Measurements from ENCODE around the gene AFAP1.

AFAP1 gene

GRCh38 chr4:7714738-7715137, 224.9 kb downstream of the AFAP1 start:
- DNase-seq (ENCODE audit: low read depth) = no peak

- no peak for DNase-seq (ENCODE audit: low read depth)
These were observed 225.5 kb downstream of the AFAP1 start for GRCh38 chr4:7714176-7714575.

DNA sequence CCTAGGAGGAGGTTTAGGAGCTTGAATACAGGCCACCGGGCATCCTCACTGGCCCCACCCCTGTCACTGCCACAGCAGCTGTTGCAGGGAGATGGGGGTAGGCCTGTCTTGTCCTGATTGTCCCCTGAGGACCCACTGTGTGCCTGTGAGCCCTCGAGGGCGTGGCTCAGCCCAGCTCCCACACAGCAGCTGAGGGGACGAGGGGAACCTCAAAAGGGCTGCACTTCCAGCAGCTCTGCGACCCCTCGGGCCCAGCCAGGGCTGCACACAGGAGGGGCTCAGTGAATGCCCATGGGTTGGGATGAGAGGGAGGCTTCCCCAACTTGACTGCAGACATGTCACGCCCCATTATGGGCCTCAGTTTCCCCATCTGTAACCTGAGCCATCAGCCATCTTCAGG, 225.9 kb downstream of the AFAP1 start:
- no peak for DNase-seq (ENCODE audit: low read depth)

GRCh38 chr4:7712021-7712671, 227.5 kb downstream of the AFAP1 start:
- DNase-seq (ENCODE audit: low read depth) = no peak

DNA sequence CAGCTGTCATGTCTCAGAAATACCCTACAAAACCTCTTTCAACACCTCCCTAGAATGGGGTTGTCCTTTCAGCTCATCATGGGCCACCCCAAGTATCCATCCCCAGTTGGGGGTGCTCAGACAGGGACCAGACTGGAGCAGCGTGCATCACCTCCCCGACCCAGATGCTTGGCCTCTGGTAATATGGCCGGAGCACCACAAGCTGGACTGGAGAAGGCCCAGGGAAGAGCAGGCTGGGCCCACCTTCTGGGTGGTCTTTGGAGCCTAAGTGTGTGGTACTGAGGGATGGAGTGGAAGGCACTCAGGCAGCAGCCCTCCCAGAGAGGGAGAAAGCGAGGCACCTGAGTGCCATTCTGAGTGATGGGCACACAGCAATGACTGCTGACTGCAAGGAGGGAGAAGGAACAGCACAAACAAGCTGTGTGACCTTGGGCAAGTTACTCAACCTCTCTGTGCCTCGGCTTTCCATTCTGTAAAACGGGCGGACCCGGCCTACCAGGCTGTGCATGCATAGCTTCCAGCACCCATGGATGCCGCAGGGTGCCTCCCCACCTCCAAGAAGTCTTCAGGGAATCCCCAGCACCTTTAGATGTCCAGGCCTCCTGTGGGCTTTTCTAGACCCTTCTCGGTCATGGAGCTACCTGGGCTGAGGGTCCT, 228.2 kb downstream of the AFAP1 start:
- DNase-seq (ENCODE audit: low read depth) = no peak

DNA sequence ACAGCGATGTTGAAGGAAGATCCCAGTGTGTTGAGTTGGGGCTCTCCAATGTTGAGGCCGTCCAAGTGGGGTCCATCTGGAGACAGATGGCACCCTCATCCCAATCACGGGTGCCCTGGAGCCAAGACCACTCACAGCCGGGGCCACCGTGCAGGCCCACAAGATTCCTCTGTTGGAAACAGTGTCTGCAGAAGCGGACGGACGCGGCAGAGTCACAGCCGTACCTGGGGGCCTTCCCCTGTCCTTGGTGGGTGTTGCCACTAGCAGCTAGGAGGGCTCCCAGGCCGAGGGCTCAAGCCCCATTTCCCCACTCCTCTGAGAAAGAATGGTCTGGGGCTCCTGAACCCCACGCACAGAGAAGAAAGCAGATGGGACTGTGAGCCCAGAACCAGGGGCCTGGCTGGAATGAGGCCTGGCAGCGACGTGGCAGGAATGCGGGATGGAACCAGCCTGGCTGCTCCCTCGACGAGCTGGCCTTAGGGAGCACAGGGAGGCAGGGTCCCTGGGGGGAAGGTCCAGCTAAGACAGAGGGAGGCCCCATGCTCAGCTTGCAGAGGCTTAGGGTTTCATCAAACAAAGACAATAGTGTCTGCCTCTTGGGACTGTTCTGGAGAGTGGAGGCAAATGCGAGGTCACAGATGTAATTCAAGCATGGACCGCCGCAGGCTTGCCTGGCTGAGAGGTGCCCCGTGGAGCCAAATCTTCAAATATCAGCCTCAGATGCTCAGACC, 228.9 kb downstream of the AFAP1 start:
- no peak for DNase-seq (ENCODE audit: low read depth)

- DNase-seq (ENCODE audit: low read depth) = no peak
These were observed 229.5 kb downstream of the AFAP1 start for GRCh38 chr4:7710126-7710525.

GRCh38 chr4:7709431-7709830, 230.2 kb downstream of the AFAP1 start:
- DNase-seq (ENCODE audit: low read depth) = no peak

DNA sequence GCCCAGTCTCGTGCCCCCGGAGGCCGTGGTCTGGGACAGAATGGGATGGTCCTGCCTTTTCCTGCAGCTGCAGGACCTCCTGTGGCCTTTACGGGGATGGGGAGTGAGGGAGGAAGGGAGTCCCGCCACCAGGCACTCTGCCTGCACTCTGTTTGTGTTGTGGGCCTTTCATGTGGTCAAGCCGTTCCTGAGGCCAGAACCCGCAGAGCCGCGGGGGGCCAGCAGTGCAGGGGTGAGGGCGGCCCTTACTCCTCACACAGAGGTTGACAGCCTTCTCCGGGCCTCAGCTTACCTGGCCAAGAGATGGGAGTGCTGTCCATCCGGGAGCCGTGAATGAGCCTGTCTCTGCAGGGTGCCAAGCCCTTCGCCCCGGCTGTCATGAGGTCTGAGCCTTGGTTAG, 230.7 kb downstream of the AFAP1 start:
- no peak for DNase-seq (ENCODE audit: low read depth)

Data from EH (cell line).